AG10803 (cell line): ENCODE measurements around the gene ARTN.

ENCODE experiments used
- DNase-seq: peaks from one replicate; pipeline ENCODE4 v3.0.0; 2010; ENCODE audit warnings: low read depth
- H3K4me3 ChIP-seq: 2 replicates; pipeline ENCODE4 v1.5.1; 2011; ENCODE audit warnings: mild to moderate bottlenecking, low read length, control low read depth
- CTCF ChIP-seq: conservative IDR thresholded peaks from 2 replicates; pipeline ENCODE4 v1.5.1; 2011; ENCODE audit warnings: mild to moderate bottlenecking, low read length, control low read depth, inconsistent platforms

The ARTN gene

GRCh38 chr1:43912607-43913006 lies 21.0 kb upstream of the ARTN start:
- no peak for TF ChIP-seq CTCF
- peak; percentile 96 for DNase-seq
- no peak overlapping the region for H3K4me3 ChIP-seq

- no peak for TF ChIP-seq CTCF
- H3K4me3 ChIP-seq: no peak overlapping the region
- no peak for DNase-seq
Observed at GRCh38 chr1:43913051-43913501, 20.5 kb upstream of the ARTN start.

- DNase-seq: no peak
- H3K4me3 ChIP-seq: no peak overlapping the region
- no peak for TF ChIP-seq CTCF
Observed at GRCh38 chr1:43913666-43914360, 19.8 kb upstream of the ARTN start.

GRCh38 chr1:43914576-43915525 lies 18.8 kb upstream of the ARTN start:
- no peak for DNase-seq
- no peak overlapping the region for H3K4me3 ChIP-seq
- TF ChIP-seq CTCF: no peak

GRCh38 chr1:43919906-43920305 lies 13.7 kb upstream of the ARTN start:
- no peak overlapping the region for H3K4me3 ChIP-seq
- no peak for TF ChIP-seq CTCF
- no peak for DNase-seq

- no peak for DNase-seq
- no peak for TF ChIP-seq CTCF
- H3K4me3 ChIP-seq: no peak overlapping the region
Observed at GRCh38 chr1:43921022-43921421, 12.6 kb upstream of the ARTN start.
